ENCODE measurements around the gene PRLH.

GRCh38 chr2:237536083-237536415, 30.3 kb upstream of the PRLH start:
- TF ChIP-seq CTCF (IDR thresholded peaks at IDR 0.05; ENCODE audit: low read depth, low read length, missing input control): no peak
- no peak for TF ChIP-seq YY1 (IDR thresholded peaks at IDR 0.05)
- no peak for TF ChIP-seq MAX (IDR thresholded peaks at IDR 0.05)
- no peak for TF ChIP-seq EGR1 (IDR thresholded peaks at IDR 0.05; ENCODE audit: low read depth in 2 of 2)
- TF ChIP-seq GABPA (IDR thresholded peaks at IDR 0.05 in 1 of 2, conservative IDR thresholded peaks at IDR 0.05 in 1 of 2): no peak
- no peak for TF ChIP-seq RAD21 (IDR thresholded peaks at IDR 0.05)
- TF ChIP-seq RXRA (IDR thresholded peaks at IDR 0.05): no peak
- TF ChIP-seq ZBTB33 (IDR thresholded peaks at IDR 0.05): no peak
- no peak for TF ChIP-seq ATF3 (IDR thresholded peaks at IDR 0.05)
- no peak for TF ChIP-seq JUND (IDR thresholded peaks at IDR 0.05)
- TF ChIP-seq TAF1 (conservative IDR thresholded peaks at IDR 0.05): no peak
- no peak for TF ChIP-seq REST (IDR thresholded peaks at IDR 0.05)
- TF ChIP-seq FOXA1 (IDR thresholded peaks at IDR 0.05): no peak
- no peak for TF ChIP-seq HNF4G (IDR thresholded peaks at IDR 0.05)

All from liver (tissue), 3 donors.